Activated CD4-positive, alpha-beta T cell treated with anti-CD3 and anti-CD28 coated beads, Interleukin-2, amount 50 U/mL, for 48 hours (primary cell): ENCODE results near the gene LRGUK.
"Not testable (repeated sequence)": the region's sequence is repeated elsewhere in the genome, so short reads cannot be mapped to it uniquely, and the experiment has no call there.

Experiments
- DNase-seq, 2 experiments: peaks; one replicate each; pipeline ENCODE4 v3.0.0-alpha.2; 2020

The LRGUK gene

GRCh38 chr7:134248196-134248595 lies 121.1 kb downstream of the LRGUK start:
- no peak for DNase-seq

GRCh38 chr7:134254311-134254710 lies 127.2 kb downstream of the LRGUK start:
- DNase-seq, result no peak

- DNase-seq, result no peak
These were observed 128.7 kb downstream of the LRGUK start for GRCh38 chr7:134255814-134256213.

- DNase-seq, result no peak
These were observed 135.2 kb downstream of the LRGUK start for GRCh38 chr7:134262322-134262721.

- DNase-seq, result no peak
These were observed 149.8 kb downstream of the LRGUK start for GRCh38 chr7:134276951-134277350.

GRCh38 chr7:134278502-134279153 lies 151.5 kb downstream of the LRGUK start:
- no peak for DNase-seq

- DNase-seq, result no peak
These were observed 152.2 kb downstream of the LRGUK start for GRCh38 chr7:134279336-134279735.

GRCh38 chr7:134279898-134280297 lies 152.8 kb downstream of the LRGUK start:
- DNase-seq, result no peak

- no peak for DNase-seq
These were observed 153.4 kb downstream of the LRGUK start for GRCh38 chr7:134280508-134280907.

GRCh38 chr7:134284011-134284410 lies 156.9 kb downstream of the LRGUK start:
- DNase-seq, result no peak

GRCh38 chr7:134284952-134285351 lies 157.8 kb downstream of the LRGUK start:
- no peak for DNase-seq

GRCh38 chr7:134287916-134288659 lies 160.9 kb downstream of the LRGUK start:
- DNase-seq, result no peak

GRCh38 chr7:134289423-134289822 lies 162.3 kb downstream of the LRGUK start:
- no peak for DNase-seq

GRCh38 chr7:134289841-134290240 lies 162.7 kb downstream of the LRGUK start:
- DNase-seq, result no peak

- DNase-seq, result no peak
These were observed 163.1 kb downstream of the LRGUK start for GRCh38 chr7:134290286-134290685.

- no peak for DNase-seq
These were observed 166.0 kb downstream of the LRGUK start for GRCh38 chr7:134293002-134293740.

GRCh38 chr7:134295982-134296381 lies 168.8 kb downstream of the LRGUK start:
- DNase-seq, result not testable (repeated sequence)

- no peak for DNase-seq
These were observed 170.3 kb downstream of the LRGUK start for GRCh38 chr7:134297489-134297888.

GRCh38 chr7:134298902-134299683 lies 172.0 kb downstream of the LRGUK start:
- no peak for DNase-seq

- no peak for DNase-seq
These were observed 173.8 kb downstream of the LRGUK start for GRCh38 chr7:134300988-134301387.

GRCh38 chr7:134301592-134301991 lies 174.5 kb downstream of the LRGUK start:
- no peak for DNase-seq

GRCh38 chr7:134302120-134302519 lies 175.0 kb downstream of the LRGUK start:
- no peak for DNase-seq

GRCh38 chr7:134307320-134307719 lies 180.2 kb downstream of the LRGUK start:
- no peak for DNase-seq
